K562 (cell line): ENCODE results near the gene IL1RAPL2. TPM values are rescaled to one million over a fixed set of nuclear protein-coding genes. Genes with fewer than 3 reads are reported as not detected.

Experiments used
- ATAC-seq: fragments of 200-7000 bp; cut with Tn5 transposase; 3 replicates; pipeline ENCODE4 v1.9.1; 2020; ENCODE audit warnings: moderate library complexity
- BruUV-seq: library from RNA; stranded (reverse); fragments of 400-500 nt; replicated peaks from 2 replicates; lab custom pipeline; 2021; lab: Mats Ljungman, UMichigan
- CTCF ChIA-PET: fragments of 300-600 bp; formaldehyde crosslinking; extraction: SDS; loops from one replicate; lab custom pipeline; 2021; ENCODE audit warnings: low intra/inter-chr PET ratio; lab: Yijun Ruan, JAX
- POLR2A ChIA-PET: fragments of 300-600, 350-650 bp; sonication (Branson Sonifier 250); formaldehyde crosslinking; extraction: SDS; loops from one replicate; lab custom pipeline; 2021; ENCODE audit warnings: antibody characterized with exemption, inconsistent platforms; lab: Yijun Ruan, JAX
- DNase-seq, 4 experiments: peaks; one replicate each; pipeline versions ENCODE4 v3.0.0 to v3.0.0-alpha.2; 2011 to 2018; ENCODE audit warnings: low spot score in 3 of 4, mixed read lengths in 3 of 4; ENCODE audit errors: extremely low read depth in 1 of 4
- FAIRE-seq: peaks from 2 replicates; lab custom pipeline; 2011; peaks lifted over from hg19 to GRCh38; lab: Jason Lieb, UNC
- H2AFZ ChIP-seq: 2 replicates; pipeline ENCODE4 v1.6.0; 2011; ENCODE audit warnings: low read depth, low read length, control low read depth, inconsistent platforms
- H3K27ac ChIP-seq: fragments of 200-600 bp; 3 replicates; pipeline ENCODE4 v1.8.0; 2011; ENCODE audit warnings: low read depth, mild to moderate bottlenecking, control low read depth, inconsistent platforms, low read length, moderate library complexity, mixed read lengths; ENCODE audit errors: extremely low read depth
- H3K27me3 ChIP-seq, 2 experiments: fragments of 300-600 bp in 1 of 2; 2 replicates in 1 of 2; 3 replicates in 1 of 2; pipeline versions ENCODE4 v1.6.0 to v1.8.0; 2011; ENCODE audit warnings: inconsistent platforms in 2 of 2, low read length in 2 of 2, mild to moderate bottlenecking in 1 of 2, mixed read lengths in 1 of 2, moderate library complexity in 1 of 2; ENCODE audit not compliant: control insufficient read depth in 2 of 2, insufficient read depth in 2 of 2
- H3K36me3 ChIP-seq: fragments of 300-600 bp; 3 replicates; pipeline ENCODE4 v1.8.0; 2011; ENCODE audit warnings: mild to moderate bottlenecking, low read length, inconsistent platforms; ENCODE audit not compliant: control insufficient read depth, insufficient read depth
- H3K4me1 ChIP-seq, 2 experiments: fragments of 200-600 bp in 1 of 2; replicated peaks in 1 of 2; 2 replicates in 1 of 2; 3 replicates in 1 of 2; pipeline versions ENCODE4 v1.5.1 to v1.8.0; 2011; ENCODE audit warnings: inconsistent platforms in 2 of 2, low read length in 2 of 2, mild to moderate bottlenecking in 1 of 2, mixed read lengths in 1 of 2, moderate library complexity in 1 of 2; ENCODE audit not compliant: control insufficient read depth in 2 of 2, insufficient read depth in 2 of 2
- H3K4me2 ChIP-seq: 2 replicates; pipeline ENCODE4 v1.6.1; 2011; ENCODE audit warnings: low read length, control low read depth, inconsistent platforms, mixed read lengths; ENCODE audit not compliant: insufficient read depth
- H3K4me3 ChIP-seq: fragments of 200-600 bp; sonication (generic), shearing (Covaris generic); 2 replicates; pipeline ENCODE4 v1.5.1; 2016; ENCODE audit warnings: control low read depth, inconsistent platforms
- H3K79me2 ChIP-seq: fragments of 200-600 bp; 3 replicates; pipeline ENCODE4 v1.8.0; 2011; ENCODE audit warnings: low read length, inconsistent platforms; ENCODE audit not compliant: control insufficient read depth, insufficient read depth
- H3K9ac ChIP-seq, 2 experiments: 2 replicates each; pipeline versions ENCODE4 v1.6.0 to v1.6.1; 2011; ENCODE audit warnings: low read depth in 2 of 2, low read length in 2 of 2, control low read depth in 1 of 2, inconsistent platforms in 1 of 2, mild to moderate bottlenecking in 1 of 2, mixed read lengths in 1 of 2; ENCODE audit not compliant: insufficient read depth in 1 of 2
- H3K9me1 ChIP-seq: one replicate; pipeline ENCODE4 v1.6.0; 2011; ENCODE audit warnings: inconsistent platforms, mild to moderate bottlenecking, low read length, moderate library complexity; ENCODE audit not compliant: control insufficient read depth, insufficient read depth
- H3K9me3 ChIP-seq: replicated peaks from 2 replicates; pipeline ENCODE4 v1.5.1; 2011; ENCODE audit warnings: low read depth, low read length, inconsistent platforms; ENCODE audit not compliant: control insufficient read depth, insufficient read depth
- H4K20me1 ChIP-seq: replicated peaks from 2 replicates; pipeline ENCODE4 v1.6.1; 2011; ENCODE audit warnings: low read length, inconsistent platforms, mixed read lengths; ENCODE audit not compliant: control insufficient read depth, insufficient read depth
- GTF2B ChIP-seq: IDR thresholded peaks from 2 replicates; pipeline ENCODE4 v1.6.1; 2011; ENCODE audit not compliant: insufficient read length; ENCODE audit errors: extremely low read depth
- NR2F6 ChIP-seq: fragments of 450-650 bp; formaldehyde crosslinking; IDR thresholded peaks from 2 replicates; pipeline ENCODE4 v1.4.0; 2020; ENCODE audit warnings: mild to moderate bottlenecking
- TAL1 ChIP-seq: fragments of 450-650 bp; IDR thresholded peaks from 2 replicates; pipeline ENCODE4 v1.6.1; 2016; ENCODE audit warnings: mild to moderate bottlenecking
- ZNF184 ChIP-seq: sonication (generic); formaldehyde crosslinking; IDR thresholded peaks from 2 replicates; pipeline ENCODE4 v1.5.0; 2020; ENCODE audit warnings: missing genetic modification reagents
- ZNF318 ChIP-seq, 2 experiments: fragments of 450-650 bp; IDR thresholded peaks; 2 replicates each; pipeline ENCODE4 v1.6.1; 2016; ENCODE audit warnings: mild to moderate bottlenecking in 2 of 2, borderline replicate concordance in 1 of 2, low read depth in 1 of 2, moderate library complexity in 1 of 2
- WGBS: fragments of 100-300 bp; shearing (Covaris generic); methylation state at CpG from one replicate; pipeline ENCODE4 v1.1.6; 2016; ENCODE audit warnings: low coverage, mixed read lengths; ENCODE audit not compliant: insufficient coverage; ENCODE audit errors: missing lambda C conversion rate; 5-methylcytosine and 5-hydroxymethylcytosine counted together
- in situ Hi-C: fragments of 300-500 bp; cut with MboI; formaldehyde crosslinking; loops from 4 replicates; pipeline ENCODE4 v1.15.0; 2018; ENCODE audit warnings: inconsistent platforms, mixed read lengths
- intact Hi-C: fragments of 100-400 bp; cut with micrococcal nuclease; formaldehyde crosslinking; loops from 2 replicates; pipeline ENCODE4 v1.14.2; 2022
- polyA plus RNA-seq, 8 experiments: library from polyadenylated mRNA; depleted of rRNA in 4 of 8; stranded (reverse) in 5 of 8; unstranded in 3 of 8; fragments of >200 nt; fragmentation: Nextera tagmentation in 2 of 8; fragmentation: Illumina TruSeq in 1 of 8; extraction: Ambion mirVana in 2 of 8; extraction: Trizol in 1 of 8; gene quantifications; 2 replicates each; pipeline versions ENCODE4 v1.2.1 to v1.2.3, GENCODE V29; 2011 to 2014; ENCODE audit warnings: inconsistent platforms in 1 of 8, missing spikeins in 1 of 8
- total RNA-seq, 7 experiments: library from RNA; depleted of rRNA in 6 of 7; stranded (reverse); fragments of >200 nt in 6 of 7; fragmentation: Illumina TruSeq in 2 of 7; extraction: Trizol in 2 of 7; gene quantifications; 2 replicates each; pipeline versions ENCODE4 v1.2.1 to v1.2.3, GENCODE V29; 2011 to 2021; ENCODE audit warnings: low replicate concordance in 1 of 7

The IL1RAPL2 gene
- total and polyA plus RNA-seq, 9 of the 15 experiments (the other 6 are each of a cell fraction or from before 2014, with no cell fraction given): not detected

- CTCF ChIA-PET: no interaction called here
- Histone ChIP-seq H3K36me3 (no peaks in the 10 kb centered on the region), H2AFZ (no peak overlapping the region), H3K4me1 (no peaks in the 10 kb centered on the region), H3K9me1 (no peaks in the 10 kb centered on the region), H3K79me2 (no peaks in the 10 kb centered on the region), H3K9ac (no peak overlapping the region), H3K9me3 (no peaks in the 10 kb centered on the region), H4K20me1 (no peaks in the 10 kb centered on the region), H3K27ac (no peak overlapping the region), H3K4me3 (no peak overlapping the region), H3K4me2 (no peak overlapping the region), H3K27me3 (no peaks in the 10 kb centered on the region)
- BruUV-seq: no TSS peak
- no peak for DNase-seq
- intact Hi-C loops: no loop called here
- in situ Hi-C loops: no loop called here
- 0% methylated on average over 1 of the region's 1 CpG for WGBS
- POLR2A ChIA-PET: no interaction called here
- FAIRE-seq: no peak
- ATAC-seq: no peak
- TF ChIP-seq GTF2B: no peak
- TF ChIP-seq NR2F6 (CRISPR knock-in tag): no peak
- no peak for TF ChIP-seq ZNF184 (CRISPR knock-in tag)
- no peak for TF ChIP-seq ZNF318 (IDR thresholded peaks at IDR 0.05; ENCODE audit: borderline replicate concordance in 1 of 2, low read depth in 1 of 2)
- no peak for TF ChIP-seq TAL1
These were observed 1084.6 kb downstream of the IL1RAPL2 start for GRCh38 chrX:105650577-105650976.
